Tibial nerve (tissue), 3 donors: ENCODE measurements around the gene APOL2.

Source experiments
- EP300 ChIP-seq, 2 donors: sonication (generic); formaldehyde crosslinking; IDR thresholded peaks; one replicate each; pipeline ENCODE4 v1.6.1; 2017; ENCODE audit warnings: antibody characterized with exemption in 2 of 2, mild to moderate bottlenecking in 1 of 2
- POLR2A ChIP-seq, 2 donors: fragments of 450-650 bp; IDR thresholded peaks; one replicate each; pipeline ENCODE4 v1.6.1; 2017; ENCODE audit warnings: antibody characterized with exemption in 2 of 2, mild to moderate bottlenecking in 2 of 2, moderate library complexity in 2 of 2

GRCh38 chr22:36244522-36245391, 5.4 kb upstream of the APOL2 start:
- TF ChIP-seq EP300 (IDR thresholded peaks at IDR 0.05) (peak in 1 of 2 donors; percentile 47), POLR2A (IDR thresholded peaks at IDR 0.05) (no peak)
